ENCODE measurements around the gene BCL2.

- TF ChIP-seq TAF1 (IDR thresholded peaks at IDR 0.05; ENCODE audit: borderline replicate concordance, low read depth, low read length) = no peak
- no peak for TF ChIP-seq POLR2AphosphoS5 (IDR thresholded peaks at IDR 0.05; ENCODE audit: low read depth, low read length)
- no peak for TF ChIP-seq POLR2A (IDR thresholded peaks at IDR 0.05; ENCODE audit: low read depth, low read length)
Measured at GRCh38 chr18:63083555-63083954, 236.0 kb downstream of the BCL2 start.

Data from GM12892 (cell line).